HG03439 (cell line): Measurements from ENCODE around the gene ZNF609.

Experiments
- ATAC-seq: cut with Tn5 transposase; IDR thresholded peaks from one replicate; pipeline ENCODE4 v1.9.1; 2021; ENCODE audit warnings: mild to moderate bottlenecking, moderate library complexity; ENCODE audit not compliant: unreplicated experiment

The ZNF609 gene

GRCh38 chr15:64710676-64711428 is 250.5 kb downstream of the ZNF609 start:
- no peak for ATAC-seq

- no peak for ATAC-seq
Measured at GRCh38 chr15:64712353-64712752, 252.0 kb downstream of the ZNF609 start.

- no peak for ATAC-seq
Measured at GRCh38 chr15:64713592-64713991, 253.2 kb downstream of the ZNF609 start.

GRCh38 chr15:64716452-64716851 is 256.1 kb downstream of the ZNF609 start:
- no peak for ATAC-seq

- ATAC-seq, result no peak
Measured at GRCh38 chr15:64717130-64717529, 256.8 kb downstream of the ZNF609 start.

GRCh38 chr15:64717735-64718495 is 257.5 kb downstream of the ZNF609 start:
- no peak for ATAC-seq

- no peak for ATAC-seq
Measured at GRCh38 chr15:64720188-64720587, 259.8 kb downstream of the ZNF609 start.

- no peak for ATAC-seq
Measured at GRCh38 chr15:64730151-64730550, 269.8 kb downstream of the ZNF609 start.

GRCh38 chr15:64731012-64731804 is 270.8 kb downstream of the ZNF609 start:
- no peak for ATAC-seq

GRCh38 chr15:64731805-64732151 is 271.4 kb downstream of the ZNF609 start:
- ATAC-seq, result no peak

- ATAC-seq, result no peak
Measured at GRCh38 chr15:64732156-64732860, 271.9 kb downstream of the ZNF609 start.
